C4-2B (cell line): Measurements from ENCODE around the gene KCNE5.

Experiments
- CTCF ChIP-seq: fragments of 450-650 bp; conservative IDR thresholded peaks from 2 replicates; pipeline ENCODE4 v1.5.1; 2017; ENCODE audit warnings: mild to moderate bottlenecking
- ZFX ChIP-seq: fragments of 450-650 bp; IDR thresholded peaks from 2 replicates; pipeline ENCODE4 v1.6.1; 2017

GRCh38 chrX:109658391-109658790, 33.4 kb upstream of the KCNE5 start:
- TF ChIP-seq CTCF, result no peak
- no peak for TF ChIP-seq ZFX
